H1 (cell line): Measurements from ENCODE around the gene ATP2B3. TPM values are rescaled to one million over a fixed set of nuclear protein-coding genes. Genes with fewer than 3 reads are reported as not detected.

Experiments
- CEBPB ChIP-seq: IDR thresholded peaks from 2 replicates; pipeline ENCODE4 v1.6.1; 2012; ENCODE audit warnings: low read depth, low read length
- KDM4A ChIP-seq: IDR thresholded peaks from one replicate; pipeline ENCODE4 v1.7.1; 2012; ENCODE audit warnings: low read depth, mild to moderate bottlenecking, moderate library complexity, low read length, inconsistent platforms; ENCODE audit not compliant: severe bottlenecking
- RAD21 ChIP-seq, 2 experiments: IDR thresholded peaks in 1 of 2; conservative IDR thresholded peaks in 1 of 2; 2 replicates each; pipeline ENCODE4 v1.6.1; 2011; ENCODE audit warnings: low read depth in 2 of 2, low read length in 2 of 2, improper control_type of control experiment in 1 of 2, inconsistent platforms in 1 of 2, mild to moderate bottlenecking in 1 of 2, moderate library complexity in 1 of 2
- SP4 ChIP-seq: IDR thresholded peaks from 2 replicates; pipeline ENCODE4 v1.6.1; 2012; ENCODE audit warnings: low read length, inconsistent platforms
- polyA plus RNA-seq, 7 experiments: library from polyadenylated mRNA; depleted of rRNA in 3 of 7; stranded (reverse) in 5 of 7; unstranded in 2 of 7; fragments of >200 nt in 5 of 7; fragments of 200-250 nt in 2 of 7; gene quantifications; 1 replicate in 5 of 7; 2 replicates in 1 of 7; 4 replicates in 1 of 7; pipeline versions ENCODE4 v1.2.1 to v1.2.3, GENCODE V29; 2011 to 2013; ENCODE audit warnings: missing spikeins in 2 of 7, mixed read lengths in 2 of 7
- total RNA-seq: library from RNA; stranded (reverse); fragmentation: NEBNext Ultra II Directional; extraction: Animal tissue kit (Norgen Biotek cat#: 25700); gene quantifications from 2 replicates; pipeline ENCODE4 v1.2.1, GENCODE V29; 2021
- TF ChIP-seq, protein P1 (sequence below): fragments of 300-600 bp; sonication (generic); IDR thresholded peaks from 2 replicates; pipeline ENCODE4 v1.7.1; 2012; ENCODE audit warnings: low read length, moderate library complexity, mild to moderate bottlenecking, inconsistent platforms; ENCODE audit not compliant: insufficient replicate concordance

Gene ATP2B3
- total and polyA plus RNA-seq, 2 of the 8 experiments (the other 6 are each of a cell fraction or from before 2014, with no cell fraction given): 0.14 to 0.19 TPM

GRCh38 chrX:153517423-153517822 lies at the start of gene ATP2B3 (continued):
- TF ChIP-seq, protein P1, sequence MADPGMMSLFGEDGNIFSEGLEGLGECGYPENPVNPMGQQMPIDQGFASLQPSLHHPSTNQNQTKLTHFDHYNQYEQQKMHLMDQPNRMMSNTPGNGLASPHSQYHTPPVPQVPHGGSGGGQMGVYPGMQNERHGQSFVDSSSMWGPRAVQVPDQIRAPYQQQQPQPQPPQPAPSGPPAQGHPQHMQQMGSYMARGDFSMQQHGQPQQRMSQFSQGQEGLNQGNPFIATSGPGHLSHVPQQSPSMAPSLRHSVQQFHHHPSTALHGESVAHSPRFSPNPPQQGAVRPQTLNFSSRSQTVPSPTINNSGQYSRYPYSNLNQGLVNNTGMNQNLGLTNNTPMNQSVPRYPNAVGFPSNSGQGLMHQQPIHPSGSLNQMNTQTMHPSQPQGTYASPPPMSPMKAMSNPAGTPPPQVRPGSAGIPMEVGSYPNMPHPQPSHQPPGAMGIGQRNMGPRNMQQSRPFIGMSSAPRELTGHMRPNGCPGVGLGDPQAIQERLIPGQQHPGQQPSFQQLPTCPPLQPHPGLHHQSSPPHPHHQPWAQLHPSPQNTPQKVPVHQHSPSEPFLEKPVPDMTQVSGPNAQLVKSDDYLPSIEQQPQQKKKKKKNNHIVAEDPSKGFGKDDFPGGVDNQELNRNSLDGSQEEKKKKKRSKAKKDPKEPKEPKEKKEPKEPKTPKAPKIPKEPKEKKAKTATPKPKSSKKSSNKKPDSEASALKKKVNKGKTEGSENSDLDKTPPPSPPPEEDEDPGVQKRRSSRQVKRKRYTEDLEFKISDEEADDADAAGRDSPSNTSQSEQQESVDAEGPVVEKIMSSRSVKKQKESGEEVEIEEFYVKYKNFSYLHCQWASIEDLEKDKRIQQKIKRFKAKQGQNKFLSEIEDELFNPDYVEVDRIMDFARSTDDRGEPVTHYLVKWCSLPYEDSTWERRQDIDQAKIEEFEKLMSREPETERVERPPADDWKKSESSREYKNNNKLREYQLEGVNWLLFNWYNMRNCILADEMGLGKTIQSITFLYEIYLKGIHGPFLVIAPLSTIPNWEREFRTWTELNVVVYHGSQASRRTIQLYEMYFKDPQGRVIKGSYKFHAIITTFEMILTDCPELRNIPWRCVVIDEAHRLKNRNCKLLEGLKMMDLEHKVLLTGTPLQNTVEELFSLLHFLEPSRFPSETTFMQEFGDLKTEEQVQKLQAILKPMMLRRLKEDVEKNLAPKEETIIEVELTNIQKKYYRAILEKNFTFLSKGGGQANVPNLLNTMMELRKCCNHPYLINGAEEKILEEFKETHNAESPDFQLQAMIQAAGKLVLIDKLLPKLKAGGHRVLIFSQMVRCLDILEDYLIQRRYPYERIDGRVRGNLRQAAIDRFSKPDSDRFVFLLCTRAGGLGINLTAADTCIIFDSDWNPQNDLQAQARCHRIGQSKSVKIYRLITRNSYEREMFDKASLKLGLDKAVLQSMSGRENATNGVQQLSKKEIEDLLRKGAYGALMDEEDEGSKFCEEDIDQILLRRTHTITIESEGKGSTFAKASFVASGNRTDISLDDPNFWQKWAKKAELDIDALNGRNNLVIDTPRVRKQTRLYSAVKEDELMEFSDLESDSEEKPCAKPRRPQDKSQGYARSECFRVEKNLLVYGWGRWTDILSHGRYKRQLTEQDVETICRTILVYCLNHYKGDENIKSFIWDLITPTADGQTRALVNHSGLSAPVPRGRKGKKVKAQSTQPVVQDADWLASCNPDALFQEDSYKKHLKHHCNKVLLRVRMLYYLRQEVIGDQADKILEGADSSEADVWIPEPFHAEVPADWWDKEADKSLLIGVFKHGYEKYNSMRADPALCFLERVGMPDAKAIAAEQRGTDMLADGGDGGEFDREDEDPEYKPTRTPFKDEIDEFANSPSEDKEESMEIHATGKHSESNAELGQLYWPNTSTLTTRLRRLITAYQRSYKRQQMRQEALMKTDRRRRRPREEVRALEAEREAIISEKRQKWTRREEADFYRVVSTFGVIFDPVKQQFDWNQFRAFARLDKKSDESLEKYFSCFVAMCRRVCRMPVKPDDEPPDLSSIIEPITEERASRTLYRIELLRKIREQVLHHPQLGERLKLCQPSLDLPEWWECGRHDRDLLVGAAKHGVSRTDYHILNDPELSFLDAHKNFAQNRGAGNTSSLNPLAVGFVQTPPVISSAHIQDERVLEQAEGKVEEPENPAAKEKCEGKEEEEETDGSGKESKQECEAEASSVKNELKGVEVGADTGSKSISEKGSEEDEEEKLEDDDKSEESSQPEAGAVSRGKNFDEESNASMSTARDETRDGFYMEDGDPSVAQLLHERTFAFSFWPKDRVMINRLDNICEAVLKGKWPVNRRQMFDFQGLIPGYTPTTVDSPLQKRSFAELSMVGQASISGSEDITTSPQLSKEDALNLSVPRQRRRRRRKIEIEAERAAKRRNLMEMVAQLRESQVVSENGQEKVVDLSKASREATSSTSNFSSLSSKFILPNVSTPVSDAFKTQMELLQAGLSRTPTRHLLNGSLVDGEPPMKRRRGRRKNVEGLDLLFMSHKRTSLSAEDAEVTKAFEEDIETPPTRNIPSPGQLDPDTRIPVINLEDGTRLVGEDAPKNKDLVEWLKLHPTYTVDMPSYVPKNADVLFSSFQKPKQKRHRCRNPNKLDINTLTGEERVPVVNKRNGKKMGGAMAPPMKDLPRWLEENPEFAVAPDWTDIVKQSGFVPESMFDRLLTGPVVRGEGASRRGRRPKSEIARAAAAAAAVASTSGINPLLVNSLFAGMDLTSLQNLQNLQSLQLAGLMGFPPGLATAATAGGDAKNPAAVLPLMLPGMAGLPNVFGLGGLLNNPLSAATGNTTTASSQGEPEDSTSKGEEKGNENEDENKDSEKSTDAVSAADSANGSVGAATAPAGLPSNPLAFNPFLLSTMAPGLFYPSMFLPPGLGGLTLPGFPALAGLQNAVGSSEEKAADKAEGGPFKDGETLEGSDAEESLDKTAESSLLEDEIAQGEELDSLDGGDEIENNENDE: no peak
- peak; percentile 66 for TF ChIP-seq KDM4A
- TF ChIP-seq CEBPB: no peak
- TF ChIP-seq RAD21 (IDR thresholded peaks at IDR 0.05 in 1 of 2, conservative IDR thresholded peaks at IDR 0.05 in 1 of 2; ENCODE audit: low read depth in 2 of 2, low read length in 2 of 2): no peak
- TF ChIP-seq SP4: no peak
